Activated T-helper 17 cell treated with anti-CD3 and anti-CD28 coated beads, Interleukin-2, amount 50 U/mL, for 72 hours (primary cell): ENCODE results near the gene VPS45. TPM values are rescaled to one million over a fixed set of nuclear protein-coding genes. Genes with fewer than 3 reads are reported as not detected.

ENCODE experiments used
- ATAC-seq: fragments of 150-1000 bp; cut with Tn5 transposase; replicated peaks from 2 replicates; pipeline ENCODE4 v1.10.0; 2021; ENCODE audit warnings: mild to moderate bottlenecking, moderate library complexity
- H3K27ac Mint-ChIP-seq: one replicate; pipeline ENCODE4 v1.8.0; 2022; ENCODE audit warnings: mixed read lengths
- H3K27me3 Mint-ChIP-seq: one replicate; pipeline ENCODE4 v1.8.0; 2022; ENCODE audit warnings: mixed read lengths
- H3K36me3 Mint-ChIP-seq: one replicate; pipeline ENCODE4 v1.8.0; 2022; ENCODE audit warnings: low read depth, mild to moderate bottlenecking, mixed read lengths
- H3K4me1 Mint-ChIP-seq: one replicate; pipeline ENCODE4 v1.8.0; 2022; ENCODE audit warnings: mixed read lengths
- H3K4me3 Mint-ChIP-seq: one replicate; pipeline ENCODE4 v1.8.0; 2022; ENCODE audit warnings: mild to moderate bottlenecking, mixed read lengths
- H3K9me3 Mint-ChIP-seq: one replicate; pipeline ENCODE4 v1.8.0; 2022; ENCODE audit warnings: mixed read lengths
- total RNA-seq, 2 donors: library from RNA; stranded (reverse); gene quantifications; one replicate each; pipeline ENCODE4 v1.2.3, GENCODE V29; 2022

VPS45 gene
- total RNA-seq, 2 donors from 2014 or later = 24.7 to 26.9 TPM

DNA sequence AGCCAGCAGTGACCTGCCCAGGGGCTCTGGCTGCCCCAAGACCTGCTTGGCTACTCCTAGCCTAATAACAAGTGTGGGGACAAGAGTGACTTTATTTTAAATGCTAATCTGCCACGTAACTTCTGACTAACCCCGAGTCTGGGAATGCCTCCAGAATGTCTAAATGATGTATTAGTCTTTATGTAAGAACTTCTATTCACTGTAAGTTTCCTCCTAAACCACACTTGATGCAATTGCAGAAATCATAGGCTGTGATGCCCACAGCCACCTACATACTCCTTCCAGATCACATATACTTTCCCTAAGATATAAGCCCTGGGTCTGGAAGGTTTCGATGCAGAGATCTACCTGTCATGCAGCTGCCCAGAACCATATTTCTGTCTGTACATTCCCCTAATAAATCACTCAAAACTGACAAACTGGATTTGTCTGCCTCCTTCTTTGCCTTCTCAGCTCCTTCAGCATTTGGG lies 5.9 kb upstream of the VPS45 start:
- H3K4me1 Mint-ChIP-seq = peaks cover 4% of the 10 kb centered on the region

DNA sequence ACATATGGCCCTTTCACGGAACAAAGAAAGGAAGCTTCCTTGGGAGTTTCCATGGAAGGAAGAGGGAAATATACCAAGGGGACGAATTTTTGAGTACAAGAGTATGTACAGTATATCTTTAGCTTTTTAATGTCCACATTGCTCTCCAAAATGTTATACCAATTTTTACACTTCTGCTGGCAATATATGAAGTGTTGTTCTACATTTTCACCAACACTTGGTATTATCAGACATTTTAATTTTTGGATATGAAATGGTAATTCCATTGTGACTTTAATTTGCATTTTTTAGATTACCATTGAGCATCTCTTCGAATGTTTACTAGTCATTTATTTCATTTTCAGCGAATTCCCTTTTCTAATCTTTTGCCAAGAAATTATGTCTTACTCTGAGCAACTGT lies 5.5 kb upstream of the VPS45 start:
- Mint-ChIP-seq H3K4me1 (peaks cover 4% of the 10 kb centered on the region), H3K27ac (no peak overlapping the region), H3K27me3 (no peaks in the 10 kb centered on the region), H3K36me3 (no peaks in the 10 kb centered on the region), H3K9me3 (no peaks in the 10 kb centered on the region), H3K4me3 (no peak overlapping the region)
- no peak for ATAC-seq

More for the DNA sequence above, 5.9 kb upstream of the VPS45 start:
- no peak for ATAC-seq
- Mint-ChIP-seq H3K36me3 (no peaks in the 10 kb centered on the region), H3K27ac (no peak overlapping the region), H3K27me3 (no peaks in the 10 kb centered on the region), H3K9me3 (no peaks in the 10 kb centered on the region), H3K4me3 (no peak overlapping the region)

GRCh38 chr1:150065184-150065871 lies 2.2 kb upstream of the VPS45 start:
- H3K36me3 Mint-ChIP-seq = peaks cover 25% of the 10 kb centered on the region
- H3K4me1 Mint-ChIP-seq = peaks cover 24% of the 10 kb centered on the region
- H3K4me3 Mint-ChIP-seq = peak overlapping the region; percentile 98
- H3K27ac Mint-ChIP-seq = no peak overlapping the region
- ATAC-seq = no peak
- H3K9me3 Mint-ChIP-seq = no peaks in the 10 kb centered on the region
- H3K27me3 Mint-ChIP-seq = no peaks in the 10 kb centered on the region

- ATAC-seq = no peak
- no peaks in the 10 kb centered on the region for H3K27me3 Mint-ChIP-seq
- no peaks in the 10 kb centered on the region for H3K9me3 Mint-ChIP-seq
- peaks cover 25% of the 10 kb centered on the region for H3K36me3 Mint-ChIP-seq
- peak overlapping the region; percentile 96 for H3K27ac Mint-ChIP-seq
- peak overlapping the region; percentile 98 for H3K4me3 Mint-ChIP-seq
- peaks cover 24% of the 10 kb centered on the region for H3K4me1 Mint-ChIP-seq
Observed at GRCh38 chr1:150066328-150066727, 1.2 kb upstream of the VPS45 start.

GRCh38 chr1:150066838-150067183 lies 765 bp upstream of the VPS45 start:
- peaks cover 24% of the 10 kb centered on the region for H3K4me1 Mint-ChIP-seq
- no peaks in the 10 kb centered on the region for H3K9me3 Mint-ChIP-seq
- peak overlapping the region; percentile 98 for H3K4me3 Mint-ChIP-seq
- H3K27ac Mint-ChIP-seq = peak overlapping the region; percentile 96
- peaks cover 25% of the 10 kb centered on the region for H3K36me3 Mint-ChIP-seq
- no peaks in the 10 kb centered on the region for H3K27me3 Mint-ChIP-seq
- peak; percentile 56 for ATAC-seq

GRCh38 chr1:150068109-150068435 lies 496 bp downstream of the VPS45 start:
- Mint-ChIP-seq H3K36me3 (peaks cover 37% of the 10 kb centered on the region), H3K9me3 (no peaks in the 10 kb centered on the region), H3K4me3 (peak overlapping the region; percentile 98), H3K27ac (peak overlapping the region; percentile 96), H3K27me3 (no peaks in the 10 kb centered on the region), H3K4me1 (peaks cover 24% of the 10 kb centered on the region)
- no peak for ATAC-seq

- Mint-ChIP-seq H3K4me3 (peak overlapping the region; percentile 98), H3K9me3 (no peaks in the 10 kb centered on the region), H3K27me3 (no peaks in the 10 kb centered on the region), H3K4me1 (peaks cover 24% of the 10 kb centered on the region), H3K27ac (no peak overlapping the region), H3K36me3 (peaks cover 53% of the 10 kb centered on the region)
- ATAC-seq = no peak
Observed at GRCh38 chr1:150069923-150070322, 2.3 kb downstream of the VPS45 start.

DNA sequence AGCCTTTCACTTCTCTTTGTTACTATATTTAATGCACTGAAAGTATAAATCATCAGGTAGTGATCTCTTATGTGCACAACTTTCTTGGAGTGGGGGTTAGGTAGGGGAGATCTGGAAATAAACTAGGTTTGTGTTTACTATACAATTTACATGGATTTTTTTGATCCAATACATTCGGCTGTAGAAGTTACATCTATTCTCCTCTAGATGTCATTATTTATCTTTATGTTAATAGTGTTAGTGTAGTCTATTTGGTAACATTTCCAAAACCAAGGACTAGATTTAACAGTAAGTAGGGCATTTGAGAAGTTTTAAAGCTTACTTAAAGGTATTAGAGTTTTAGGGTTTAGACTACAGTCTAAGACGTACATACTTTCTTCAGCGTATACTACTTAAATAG lies 5.4 kb downstream of the VPS45 start:
- Mint-ChIP-seq H3K4me3 (no peak overlapping the region), H3K27me3 (no peaks in the 10 kb centered on the region), H3K4me1 (peaks cover 19% of the 10 kb centered on the region), H3K27ac (no peak overlapping the region), H3K9me3 (no peaks in the 10 kb centered on the region), H3K36me3 (peaks cover 77% of the 10 kb centered on the region)
- peak; percentile 47 for ATAC-seq

GRCh38 chr1:150073516-150073915 lies 5.9 kb downstream of the VPS45 start:
- ATAC-seq = no peak
- H3K36me3 Mint-ChIP-seq = peaks cover 78% of the 10 kb centered on the region
- peaks cover 13% of the 10 kb centered on the region for H3K4me1 Mint-ChIP-seq
- no peak overlapping the region for H3K4me3 Mint-ChIP-seq
- no peaks in the 10 kb centered on the region for H3K9me3 Mint-ChIP-seq
- H3K27ac Mint-ChIP-seq = peak overlapping the region; percentile 25
- no peaks in the 10 kb centered on the region for H3K27me3 Mint-ChIP-seq

- H3K36me3 Mint-ChIP-seq = peaks cover 81% of the 10 kb centered on the region
- no peaks in the 10 kb centered on the region for H3K27me3 Mint-ChIP-seq
- no peaks in the 10 kb centered on the region for H3K4me1 Mint-ChIP-seq
- no peaks in the 10 kb centered on the region for H3K9me3 Mint-ChIP-seq
- peak; percentile 90 for ATAC-seq
- no peak overlapping the region for H3K27ac Mint-ChIP-seq
- no peak overlapping the region for H3K4me3 Mint-ChIP-seq
Observed at GRCh38 chr1:150076066-150076465, 8.5 kb downstream of the VPS45 start.

DNA sequence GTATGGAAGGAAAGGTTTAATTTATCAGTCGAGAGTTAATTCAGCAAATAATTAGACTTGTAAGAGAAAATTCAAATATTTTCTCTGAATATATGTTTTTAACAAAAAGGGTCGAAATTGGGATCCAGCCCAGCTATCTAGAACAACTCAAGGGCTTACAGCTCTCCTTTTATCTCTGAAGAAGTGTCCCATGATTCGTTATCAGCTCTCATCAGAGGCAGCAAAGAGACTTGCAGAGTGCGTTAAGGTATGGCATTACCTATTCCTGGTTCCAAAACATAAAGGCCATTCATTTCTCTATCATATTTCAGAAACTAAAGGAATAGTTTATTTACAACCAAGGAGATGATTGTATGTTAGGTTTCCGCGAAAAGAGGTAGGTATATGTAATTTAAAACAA lies 9.4 kb downstream of the VPS45 start:
- Mint-ChIP-seq H3K27me3 (no peaks in the 10 kb centered on the region), H3K4me3 (no peak overlapping the region), H3K36me3 (peaks cover 88% of the 10 kb centered on the region), H3K27ac (no peak overlapping the region), H3K4me1 (no peaks in the 10 kb centered on the region), H3K9me3 (no peaks in the 10 kb centered on the region)
- no peak for ATAC-seq

GRCh38 chr1:150080784-150081183 lies 13.2 kb downstream of the VPS45 start:
- no peaks in the 10 kb centered on the region for H3K9me3 Mint-ChIP-seq
- no peak overlapping the region for H3K4me3 Mint-ChIP-seq
- no peaks in the 10 kb centered on the region for H3K27me3 Mint-ChIP-seq
- H3K4me1 Mint-ChIP-seq = no peaks in the 10 kb centered on the region
- peaks cover 90% of the 10 kb centered on the region for H3K36me3 Mint-ChIP-seq
- no peak overlapping the region for H3K27ac Mint-ChIP-seq
- ATAC-seq = no peak

- Mint-ChIP-seq H3K36me3 (peaks cover 88% of the 10 kb centered on the region), H3K4me3 (no peak overlapping the region), H3K27ac (no peak overlapping the region), H3K27me3 (no peaks in the 10 kb centered on the region), H3K4me1 (no peaks in the 10 kb centered on the region), H3K9me3 (no peaks in the 10 kb centered on the region)
- ATAC-seq = no peak
Observed at GRCh38 chr1:150082494-150082893, 14.9 kb downstream of the VPS45 start.

DNA sequence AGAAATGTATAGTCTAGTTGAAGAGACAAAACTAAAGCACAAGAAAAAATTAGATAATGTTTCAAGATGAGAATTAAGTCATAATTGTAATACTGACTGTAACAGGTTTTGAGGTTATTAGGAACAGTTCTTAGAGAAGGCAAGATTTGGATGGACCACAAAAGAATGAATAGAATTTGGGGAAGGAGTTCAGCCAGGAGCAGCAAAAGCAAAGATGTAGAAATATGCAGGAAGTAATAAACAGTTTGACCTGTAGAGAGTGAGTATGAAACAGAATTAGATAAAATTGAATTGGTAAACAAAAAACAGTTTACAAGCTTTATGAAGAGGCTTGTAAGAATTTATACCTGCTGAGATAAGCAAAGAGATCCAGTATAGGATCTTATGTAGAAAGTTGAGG lies 16.3 kb downstream of the VPS45 start:
- no peaks in the 10 kb centered on the region for H3K27me3 Mint-ChIP-seq
- no peaks in the 10 kb centered on the region for H3K9me3 Mint-ChIP-seq
- H3K27ac Mint-ChIP-seq = no peak overlapping the region
- no peak overlapping the region for H3K4me3 Mint-ChIP-seq
- no peaks in the 10 kb centered on the region for H3K4me1 Mint-ChIP-seq
- ATAC-seq = no peak
- peaks cover 87% of the 10 kb centered on the region for H3K36me3 Mint-ChIP-seq

DNA sequence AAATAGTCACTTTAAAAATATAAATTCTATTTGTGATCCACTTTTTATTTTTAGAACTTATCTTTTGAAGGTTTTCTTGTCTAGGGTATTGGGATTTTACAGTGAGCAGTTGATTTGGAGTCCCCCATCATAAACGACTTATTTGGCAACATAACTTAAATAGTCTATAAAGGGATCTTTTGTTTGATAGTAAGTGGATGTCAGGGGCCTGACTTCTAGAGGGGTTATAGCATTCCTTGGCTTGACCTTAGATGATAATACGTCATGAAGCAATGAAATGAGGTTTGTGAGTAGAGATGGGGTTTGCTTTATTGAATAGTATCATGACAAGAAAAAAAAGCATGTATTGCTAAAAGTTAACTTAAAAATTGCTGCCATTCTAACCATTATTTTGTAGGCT lies 17.8 kb downstream of the VPS45 start:
- Mint-ChIP-seq H3K27me3 (no peaks in the 10 kb centered on the region), H3K36me3 (peaks cover 83% of the 10 kb centered on the region), H3K4me3 (no peak overlapping the region), H3K27ac (no peak overlapping the region), H3K9me3 (no peaks in the 10 kb centered on the region), H3K4me1 (no peaks in the 10 kb centered on the region)
- ATAC-seq = no peak

GRCh38 chr1:150087415-150087814 lies 19.8 kb downstream of the VPS45 start:
- Mint-ChIP-seq H3K9me3 (no peaks in the 10 kb centered on the region), H3K27ac (no peak overlapping the region)
- no peak for ATAC-seq

More at GRCh38 chr1:150087415-150087814, 19.8 kb downstream of the VPS45 start:
- no peaks in the 10 kb centered on the region for H3K27me3 Mint-ChIP-seq
- peaks cover 4% of the 10 kb centered on the region for H3K4me1 Mint-ChIP-seq
- H3K36me3 Mint-ChIP-seq = peaks cover 63% of the 10 kb centered on the region
- no peak overlapping the region for H3K4me3 Mint-ChIP-seq
